BE2C (cell line): Measurements from ENCODE around the gene USH2A.

ENCODE experiments used
- DNase-seq: peaks from one replicate; pipeline ENCODE4 v3.0.0-alpha.2; 2020
- H3K27me3 ChIP-seq: fragments of 250-450 bp; sonication (Bioruptor Pico); 2 replicates; pipeline ENCODE4 v1.5.1; 2020; ENCODE audit warnings: mild to moderate bottlenecking
- H3K36me3 ChIP-seq: fragments of 250-450 bp; sonication (Bioruptor Pico); 2 replicates; pipeline ENCODE4 v1.5.1; 2020; ENCODE audit warnings: mild to moderate bottlenecking
- H3K4me1 ChIP-seq: fragments of 250-450 bp; sonication (Bioruptor Pico); 2 replicates; pipeline ENCODE4 v1.5.1; 2020
- H3K4me3 ChIP-seq: 2 replicates; pipeline ENCODE4 v1.5.1; 2011; ENCODE audit warnings: low read depth, low read length
- H3K9me3 ChIP-seq: fragments of 250-450 bp; sonication (Bioruptor Pico); 2 replicates; pipeline ENCODE4 v1.5.1; 2020
- CTCF ChIP-seq: IDR thresholded peaks from 2 replicates; pipeline ENCODE4 v1.5.1; 2012; ENCODE audit warnings: mild to moderate bottlenecking, low read depth, low read length

The USH2A gene

GRCh38 chr1:216183007-216183406 lies 240.2 kb downstream of the USH2A start:
- no peaks in the 10 kb centered on the region for H3K36me3 ChIP-seq
- H3K4me1 ChIP-seq: no peaks in the 10 kb centered on the region
- H3K9me3 ChIP-seq: no peaks in the 10 kb centered on the region
- no peak for DNase-seq
- H3K4me3 ChIP-seq: no peak overlapping the region
- TF ChIP-seq CTCF: no peak
- no peaks in the 10 kb centered on the region for H3K27me3 ChIP-seq

GRCh38 chr1:216181590-216181989 lies 241.7 kb downstream of the USH2A start:
- no peaks in the 10 kb centered on the region for H3K4me1 ChIP-seq
- DNase-seq: no peak
- TF ChIP-seq CTCF: no peak
- H3K9me3 ChIP-seq: no peaks in the 10 kb centered on the region
- H3K27me3 ChIP-seq: no peaks in the 10 kb centered on the region
- H3K4me3 ChIP-seq: no peak overlapping the region
- H3K36me3 ChIP-seq: no peaks in the 10 kb centered on the region

GRCh38 chr1:216178281-216178680 lies 245.0 kb downstream of the USH2A start:
- no peak overlapping the region for H3K4me3 ChIP-seq
- H3K27me3 ChIP-seq: no peaks in the 10 kb centered on the region
- H3K9me3 ChIP-seq: no peaks in the 10 kb centered on the region
- TF ChIP-seq CTCF: no peak
- no peak for DNase-seq
- no peaks in the 10 kb centered on the region for H3K4me1 ChIP-seq
- H3K36me3 ChIP-seq: no peaks in the 10 kb centered on the region

GRCh38 chr1:216176970-216177369 lies 246.3 kb downstream of the USH2A start:
- Histone ChIP-seq H3K4me3 (no peak overlapping the region), H3K36me3 (no peaks in the 10 kb centered on the region), H3K4me1 (no peaks in the 10 kb centered on the region), H3K9me3 (no peaks in the 10 kb centered on the region), H3K27me3 (no peaks in the 10 kb centered on the region)
- no peak for TF ChIP-seq CTCF
- no peak for DNase-seq

GRCh38 chr1:216175714-216176113 lies 247.5 kb downstream of the USH2A start:
- Histone ChIP-seq H3K27me3 (no peaks in the 10 kb centered on the region), H3K4me3 (no peak overlapping the region), H3K4me1 (no peaks in the 10 kb centered on the region), H3K36me3 (no peaks in the 10 kb centered on the region), H3K9me3 (no peaks in the 10 kb centered on the region)
- TF ChIP-seq CTCF: peak; percentile 31; the same call in 1 of the 2 replicates
- no peak for DNase-seq

- H3K4me3 ChIP-seq: no peak overlapping the region
- no peaks in the 10 kb centered on the region for H3K4me1 ChIP-seq
- H3K36me3 ChIP-seq: no peaks in the 10 kb centered on the region
- no peak for TF ChIP-seq CTCF
- no peaks in the 10 kb centered on the region for H3K27me3 ChIP-seq
- no peaks in the 10 kb centered on the region for H3K9me3 ChIP-seq
- DNase-seq: no peak
Observed at GRCh38 chr1:216173376-216173995, 249.8 kb downstream of the USH2A start.
